DMS114 treated with DMSO at 0.1 percent for 48 hours (cell line): ENCODE measurements around the gene SLIT3.

Source experiments
- DNase-seq: peaks from one replicate; lab custom pipeline; 2025; ENCODE audit not compliant: unreplicated experiment; lab: John Stamatoyannopoulos, UW

Gene SLIT3

GRCh38 chr5:168847511-168848073 is 453.3 kb downstream of the SLIT3 start:
- no peak for DNase-seq

- no peak for DNase-seq
These were observed 456.0 kb downstream of the SLIT3 start for GRCh38 chr5:168844922-168845296.

- no peak for DNase-seq
These were observed 456.7 kb downstream of the SLIT3 start for GRCh38 chr5:168844016-168844921.

- DNase-seq: no peak
These were observed 457.5 kb downstream of the SLIT3 start for GRCh38 chr5:168843277-168844015.

GRCh38 chr5:168842571-168843205 is 458.3 kb downstream of the SLIT3 start:
- no peak for DNase-seq

- DNase-seq: no peak
These were observed 463.1 kb downstream of the SLIT3 start for GRCh38 chr5:168837852-168838251.

- DNase-seq: no peak
These were observed 464.2 kb downstream of the SLIT3 start for GRCh38 chr5:168836603-168837231.

GRCh38 chr5:168833936-168834335 is 467.0 kb downstream of the SLIT3 start:
- no peak for DNase-seq

- no peak for DNase-seq
These were observed 467.6 kb downstream of the SLIT3 start for GRCh38 chr5:168833383-168833782.

GRCh38 chr5:168832308-168832707 is 468.6 kb downstream of the SLIT3 start:
- no peak for DNase-seq

GRCh38 chr5:168831383-168831782 is 469.6 kb downstream of the SLIT3 start:
- no peak for DNase-seq

- no peak for DNase-seq
These were observed 470.1 kb downstream of the SLIT3 start for GRCh38 chr5:168830833-168831232.

- no peak for DNase-seq
These were observed 471.0 kb downstream of the SLIT3 start for GRCh38 chr5:168829922-168830417.

- no peak for DNase-seq
These were observed 471.9 kb downstream of the SLIT3 start for GRCh38 chr5:168829044-168829443.

GRCh38 chr5:168827636-168828035 is 473.3 kb downstream of the SLIT3 start:
- DNase-seq: no peak

GRCh38 chr5:168826246-168826725 is 474.7 kb downstream of the SLIT3 start:
- no peak for DNase-seq

GRCh38 chr5:168822745-168823281 is 478.1 kb downstream of the SLIT3 start:
- DNase-seq: no peak

- DNase-seq: no peak
These were observed 478.6 kb downstream of the SLIT3 start for GRCh38 chr5:168822248-168822744.

GRCh38 chr5:168820874-168821273 is 480.1 kb downstream of the SLIT3 start:
- no peak for DNase-seq

GRCh38 chr5:168819004-168819621 is 481.8 kb downstream of the SLIT3 start:
- no peak for DNase-seq
